ENCODE measurements around the gene OR6N1. TPM values are rescaled to one million over a fixed set of nuclear protein-coding genes. Genes with fewer than 3 reads are reported as not detected.

Gene OR6N1
- total and polyA plus RNA-seq, 8 donors: not detected

DNA sequence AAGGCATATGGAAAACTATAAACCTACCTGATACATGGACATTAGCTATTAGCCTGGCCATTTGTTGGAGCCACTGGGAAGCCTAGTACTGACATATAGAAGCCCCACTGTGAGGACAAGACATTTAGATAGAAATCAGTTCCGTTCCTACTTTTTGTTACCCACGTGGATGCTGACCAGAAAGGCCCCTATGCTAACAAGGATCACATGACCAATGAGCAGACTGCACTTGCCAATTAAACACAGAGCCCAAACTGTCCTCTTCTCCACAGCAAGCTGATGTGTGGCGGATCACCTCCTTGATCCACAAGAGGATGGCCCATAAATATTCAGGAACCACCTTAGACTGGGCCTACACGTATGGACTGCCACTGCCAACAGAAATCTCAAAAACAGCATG, 40.3 kb downstream of the OR6N1 start:
- H3K4me1 ChIP-seq: no peaks in the 10 kb centered on the region
- H3K27ac ChIP-seq: no peak overlapping the region
- 52 to 56% methylated on average over 4 of the region's 4 CpGs for WGBS, 2 donors
- no peak for ATAC-seq
- FAIRE-seq: no peak
- DNase-seq: no peak
- no peaks in the 10 kb centered on the region for H3K9me3 ChIP-seq
- H3K4me3 ChIP-seq: no peak overlapping the region
- no peaks in the 10 kb centered on the region for H3K36me3 ChIP-seq
- intact Hi-C loops (cut with DNase I): no loop called here
- TF ChIP-seq, protein P1, sequence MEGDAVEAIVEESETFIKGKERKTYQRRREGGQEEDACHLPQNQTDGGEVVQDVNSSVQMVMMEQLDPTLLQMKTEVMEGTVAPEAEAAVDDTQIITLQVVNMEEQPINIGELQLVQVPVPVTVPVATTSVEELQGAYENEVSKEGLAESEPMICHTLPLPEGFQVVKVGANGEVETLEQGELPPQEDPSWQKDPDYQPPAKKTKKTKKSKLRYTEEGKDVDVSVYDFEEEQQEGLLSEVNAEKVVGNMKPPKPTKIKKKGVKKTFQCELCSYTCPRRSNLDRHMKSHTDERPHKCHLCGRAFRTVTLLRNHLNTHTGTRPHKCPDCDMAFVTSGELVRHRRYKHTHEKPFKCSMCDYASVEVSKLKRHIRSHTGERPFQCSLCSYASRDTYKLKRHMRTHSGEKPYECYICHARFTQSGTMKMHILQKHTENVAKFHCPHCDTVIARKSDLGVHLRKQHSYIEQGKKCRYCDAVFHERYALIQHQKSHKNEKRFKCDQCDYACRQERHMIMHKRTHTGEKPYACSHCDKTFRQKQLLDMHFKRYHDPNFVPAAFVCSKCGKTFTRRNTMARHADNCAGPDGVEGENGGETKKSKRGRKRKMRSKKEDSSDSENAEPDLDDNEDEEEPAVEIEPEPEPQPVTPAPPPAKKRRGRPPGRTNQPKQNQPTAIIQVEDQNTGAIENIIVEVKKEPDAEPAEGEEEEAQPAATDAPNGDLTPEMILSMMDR (IDR thresholded peaks at IDR 0.05): no peak
- peaks cover 0 to 6% (median 0%) of the 10 kb centered on the region in 4 donors for H3K27me3 ChIP-seq

DNA sequence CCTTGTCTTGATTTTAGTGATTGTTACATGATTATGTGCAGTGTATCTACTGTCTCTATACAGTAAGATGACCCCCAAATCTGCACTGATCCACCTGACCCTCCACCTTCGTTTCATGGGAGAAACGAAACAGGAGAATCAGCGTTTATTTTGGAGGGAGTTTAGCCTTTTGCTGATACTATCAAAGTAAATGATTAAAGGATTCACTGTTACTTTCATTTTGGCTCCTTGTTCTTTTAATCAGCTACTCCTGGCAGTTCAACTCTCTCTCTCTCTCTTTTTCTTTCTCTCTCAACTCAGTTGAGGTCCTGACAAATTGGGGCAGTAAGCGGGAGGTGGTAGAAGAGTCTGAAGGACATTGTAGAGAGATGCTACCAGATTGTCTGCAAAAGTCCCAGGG, 41.5 kb downstream of the OR6N1 start:
- 24 to 28% methylated on average over 4 of the region's 4 CpGs for WGBS, 2 donors
- no peaks in the 10 kb centered on the region for H3K36me3 ChIP-seq
- H3K9me3 ChIP-seq: no peaks in the 10 kb centered on the region
- H3K4me1 ChIP-seq: no peaks in the 10 kb centered on the region
- no peak overlapping the region for H3K27ac ChIP-seq
- DNase-seq (no peak), ATAC-seq (no peak), FAIRE-seq (no peak)
- intact Hi-C loops (cut with DNase I): no loop called here
- TF ChIP-seq, protein P1 (IDR thresholded peaks at IDR 0.05): no peak
- peaks cover 0 to 6% (median 0%) of the 10 kb centered on the region in 4 donors for H3K27me3 ChIP-seq
- H3K4me3 ChIP-seq: no peak overlapping the region

DNA sequence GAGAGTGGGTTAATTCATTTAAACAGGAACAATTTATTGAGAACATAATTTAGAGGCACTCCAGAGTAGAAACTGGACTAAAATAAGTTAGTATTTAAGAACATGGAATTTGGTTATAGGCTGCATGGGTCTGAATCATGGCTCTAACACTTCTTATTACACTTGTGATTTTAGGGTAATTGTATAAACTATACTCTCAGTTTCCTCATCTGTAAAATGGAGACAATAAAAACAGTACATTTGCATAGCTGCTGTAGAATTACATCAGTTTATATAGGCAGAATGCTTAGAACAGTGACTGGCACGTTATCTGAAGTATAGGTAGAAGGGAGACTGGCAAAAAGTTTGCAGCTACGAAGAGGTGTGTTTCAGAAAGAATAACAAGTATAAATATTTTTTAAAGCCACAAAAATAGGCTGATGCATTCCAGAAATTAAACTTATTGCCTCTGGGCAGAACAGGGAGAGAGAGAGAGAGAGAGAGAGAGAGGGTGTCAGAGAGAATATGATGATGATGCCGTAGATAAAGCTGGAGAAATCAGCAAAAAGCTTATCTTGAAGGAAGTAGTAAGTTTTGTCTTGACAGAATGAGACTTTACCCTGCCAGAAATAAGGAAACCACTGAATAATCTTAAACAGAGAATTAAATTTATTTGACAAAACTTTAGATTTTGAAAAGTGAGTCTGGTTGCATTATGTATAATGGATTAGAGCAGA, 43.3 kb downstream of the OR6N1 start:
- Histone ChIP-seq H3K27ac (no peak overlapping the region), H3K36me3 (no peaks in the 10 kb centered on the region), H3K4me3 (no peak overlapping the region), H3K4me1 (no peaks in the 10 kb centered on the region), H3K27me3 (peaks cover 0 to 6% (median 0%) of the 10 kb centered on the region in 4 donors), H3K9me3 (no peaks in the 10 kb centered on the region)
- WGBS, 2 donors: 45 to 62% methylated on average over 3 of the region's 3 CpGs
- no peak for ATAC-seq
- TF ChIP-seq, protein P1 (IDR thresholded peaks at IDR 0.05): no peak
- no peak for DNase-seq
- intact Hi-C loops (cut with DNase I): no loop called here
- no peak for FAIRE-seq

DNA sequence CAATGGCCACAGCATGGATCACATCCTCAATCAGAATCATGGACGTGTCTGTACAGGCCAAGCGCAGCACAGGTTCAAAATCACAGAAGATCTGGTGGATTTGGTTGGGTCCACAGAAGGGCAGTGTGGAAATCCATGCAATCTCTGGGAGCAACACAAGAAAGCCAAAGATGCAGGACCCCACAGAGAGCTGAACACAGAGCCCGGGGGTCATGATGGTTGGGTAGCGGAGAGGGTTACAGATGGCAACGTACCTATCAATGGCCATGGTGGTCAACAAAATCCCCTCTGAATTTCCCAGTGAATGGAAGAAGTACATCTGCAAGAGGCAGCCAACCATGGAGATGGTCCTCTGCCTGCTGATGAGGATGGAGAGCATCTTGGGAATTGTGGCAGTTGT, 47.6 kb downstream of the OR6N1 start:
- Histone ChIP-seq H3K9me3 (no peaks in the 10 kb centered on the region), H3K27ac (no peak overlapping the region), H3K27me3 (peaks cover 0 to 9% (median 3%) of the 10 kb centered on the region in 4 donors), H3K4me1 (no peaks in the 10 kb centered on the region), H3K36me3 (no peaks in the 10 kb centered on the region), H3K4me3 (no peak overlapping the region)
- DNase-seq (no peak), FAIRE-seq (no peak), ATAC-seq (no peak)
- TF ChIP-seq, protein P1 (IDR thresholded peaks at IDR 0.05): no peak
- WGBS, 2 donors: 73 to 84% methylated on average over 5 of the region's 5 CpGs
- intact Hi-C loops (cut with DNase I): no loop called here

DNA sequence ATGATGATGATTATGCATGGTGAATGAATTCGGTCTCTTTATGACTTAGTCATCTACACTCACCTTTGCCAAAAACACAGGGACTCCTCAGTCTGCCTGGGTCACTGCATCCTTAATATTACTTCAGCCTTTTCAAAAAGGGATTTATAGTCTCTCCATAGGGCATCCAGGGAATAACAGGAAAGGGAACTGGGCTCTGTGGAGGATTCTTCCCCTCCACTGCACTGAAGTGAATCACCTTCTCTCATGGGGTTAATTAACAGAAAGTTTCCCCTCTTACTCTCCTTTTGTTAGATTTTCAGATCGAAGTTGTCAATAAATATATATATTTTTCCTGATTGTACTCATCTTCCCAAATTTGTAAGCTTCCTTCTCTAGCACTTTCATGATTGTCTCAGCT, 51.4 kb downstream of the OR6N1 start, which contains the start of gene OR6K3:
TSS of gene OR6K3 (minus strand) at position 101 of the 400 bp plus-strand sequence. CDS start 2,605 bp downstream, outside the sequence.
- H3K36me3 ChIP-seq: no peaks in the 10 kb centered on the region
- no peak within 1 kb of the TSS for H3K4me3 ChIP-seq
- no peak for DNase-seq
- no peak for ATAC-seq
- intact Hi-C loops (cut with DNase I): no loop called here
- WGBS, 2 donors: 47 to 49% methylated on average over 2 of the region's 2 CpGs
- H3K27me3 ChIP-seq: peaks cover 0 to 9% (median 2%) of the 10 kb centered on the region in 4 donors
- FAIRE-seq: no peak
- H3K9me3 ChIP-seq: no peaks in the 10 kb centered on the region
- H3K27ac ChIP-seq: no peak within 1 kb of the TSS
- no peaks in the 10 kb centered on the region for H3K4me1 ChIP-seq
- TF ChIP-seq, protein P1 (IDR thresholded peaks at IDR 0.05): no peak
